Ovary (tissue), 9 donors: ENCODE results near the gene OVAAL. TPM values are rescaled to one million over a fixed set of nuclear protein-coding genes. Genes with fewer than 3 reads are reported as not detected.

Experiments
- DNase-seq, 5 donors: peaks; one replicate each; pipeline ENCODE4 v3.0.0-alpha.2; 2019 to 2020
- H3K27ac ChIP-seq, 2 donors: fragments of 200-600 bp; one replicate each; pipeline versions ENCODE4 v1.5.1 to v1.8.0; 2019 to 2022
- H3K27me3 ChIP-seq: fragments of 200-600 bp; one replicate; pipeline ENCODE4 v1.8.0; 2022
- H3K36me3 ChIP-seq: fragments of 200-600 bp; sonication (generic); one replicate; pipeline ENCODE4 v1.5.1; 2019
- H3K4me1 ChIP-seq: one replicate; pipeline ENCODE4 v1.8.1; 2013; ENCODE audit warnings: mild to moderate bottlenecking, moderate library complexity; ENCODE audit not compliant: insufficient read depth
- H3K4me3 ChIP-seq: fragments of 200-600 bp; sonication (generic); one replicate; pipeline ENCODE4 v1.5.1; 2017
- H3K9me3 ChIP-seq, 2 donors: fragments of 200-600 bp in 1 of 2; sonication (generic) in 1 of 2; one replicate each; pipeline versions ENCODE4 v1.5.1 to v1.8.1; 2013 to 2019; ENCODE audit warnings: mild to moderate bottlenecking in 1 of 2, moderate library complexity in 1 of 2
- CTCF ChIP-seq, 3 donors: fragments of 450-650 bp in 2 of 3; fragments of 200-600 bp in 1 of 3; IDR thresholded peaks; one replicate each; pipeline versions ENCODE4 v1.5.1 to v1.8.0; 2016 to 2022; ENCODE audit warnings: antibody characterized with exemption in 3 of 3, mild to moderate bottlenecking in 1 of 3
- EP300 ChIP-seq: sonication (generic); formaldehyde crosslinking; IDR thresholded peaks from one replicate; pipeline ENCODE4 v1.6.1; 2017; ENCODE audit warnings: antibody characterized with exemption
- POLR2A ChIP-seq: fragments of 450-650 bp; IDR thresholded peaks from one replicate; pipeline ENCODE4 v1.6.1; 2017; ENCODE audit warnings: antibody characterized with exemption, mild to moderate bottlenecking, moderate library complexity
- WGBS, 3 donors: extraction: QIAGEN DNeasy Blood & Tissue Kit in 1 of 3; methylation state at CpG; one replicate each; pipeline versions ENCODE4 v1.1.5 to v1.1.7; 2013 to 2017; 5-methylcytosine and 5-hydroxymethylcytosine counted together
- intact Hi-C, 4 donors: fragments of 100-400 bp; cut with DNase I; formaldehyde crosslinking; loops; one replicate each; pipeline versions ENCODE4 v1.11.0 to v1.15.1; 2022 to 2023
- polyA plus RNA-seq, 2 donors: library from polyadenylated mRNA; stranded (reverse); fragments of 200-250 nt in 1 of 2; fragments of 350-450 nt in 1 of 2; fragmentation: Illumina TruSeq in 1 of 2; extraction: RNeasy Lipid Tissue Mini Kit (QIAGEN cat#74804) in 1 of 2; gene quantifications; one replicate each; pipeline ENCODE4 v1.2.3, GENCODE V29; 2013 to 2014
- total RNA-seq, 7 donors: library from RNA; depleted of rRNA in 2 of 7; stranded (reverse); fragments of >200 nt in 2 of 7; fragmentation: NEBNext Ultra II Directional in 3 of 7; extraction: Animal tissue kit (Norgen Biotek cat#: 25700) in 3 of 7; gene quantifications; one replicate each; pipeline versions ENCODE4 v1.1.0 to v1.2.4, GENCODE V29; 2016 to 2023
- donor health status: DM: no; HTN: no; CAD: no; lungs with moderate emphysema.
- donor health status: DM: no; HTN: no; CAD: no.
- donor health status: Bipolar disorder and iron deficiency.
- donor health status: DM: yes; HTN: yes; CAD: no.
- donor health status: DM: no; HTN: no; CAD: no.
- donor health status: DM: yes; HTN: yes; CAD: no.

Gene OVAAL
- total and polyA plus RNA-seq, 9 donors = not detected

DNA sequence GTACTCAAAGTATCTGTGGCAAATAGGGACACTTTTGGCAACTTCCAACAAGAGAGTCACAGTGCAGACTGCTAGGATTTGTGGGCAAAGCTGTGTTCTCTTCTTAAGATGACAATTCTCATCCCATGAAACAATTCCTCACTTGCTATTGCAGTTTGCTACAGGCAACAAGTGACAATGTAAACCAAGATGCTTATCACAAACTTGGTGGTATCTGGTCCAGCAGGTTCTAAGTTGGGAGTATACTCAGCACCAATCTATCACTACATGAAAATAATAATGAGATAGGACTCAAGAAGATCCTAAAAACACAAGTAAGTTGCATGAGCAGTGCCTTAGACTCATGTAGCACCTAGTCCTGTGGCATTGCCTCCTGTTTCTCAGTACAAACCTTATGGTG, 3.4 kb upstream of the OVAAL start:
- H3K36me3 ChIP-seq = no peaks in the 10 kb centered on the region
- no peaks in the 10 kb centered on the region for H3K9me3 ChIP-seq
- no peak for DNase-seq
- no peaks in the 10 kb centered on the region for H3K27me3 ChIP-seq
- TF ChIP-seq CTCF (IDR thresholded peaks at IDR 0.05) = no peak
- no peak for TF ChIP-seq EP300
- TF ChIP-seq POLR2A = no peak
- no peak overlapping the region for H3K4me3 ChIP-seq
- H3K4me1 ChIP-seq = no peaks in the 10 kb centered on the region
- intact Hi-C loops = no loop called here
- H3K27ac ChIP-seq = no peak overlapping the region

DNA sequence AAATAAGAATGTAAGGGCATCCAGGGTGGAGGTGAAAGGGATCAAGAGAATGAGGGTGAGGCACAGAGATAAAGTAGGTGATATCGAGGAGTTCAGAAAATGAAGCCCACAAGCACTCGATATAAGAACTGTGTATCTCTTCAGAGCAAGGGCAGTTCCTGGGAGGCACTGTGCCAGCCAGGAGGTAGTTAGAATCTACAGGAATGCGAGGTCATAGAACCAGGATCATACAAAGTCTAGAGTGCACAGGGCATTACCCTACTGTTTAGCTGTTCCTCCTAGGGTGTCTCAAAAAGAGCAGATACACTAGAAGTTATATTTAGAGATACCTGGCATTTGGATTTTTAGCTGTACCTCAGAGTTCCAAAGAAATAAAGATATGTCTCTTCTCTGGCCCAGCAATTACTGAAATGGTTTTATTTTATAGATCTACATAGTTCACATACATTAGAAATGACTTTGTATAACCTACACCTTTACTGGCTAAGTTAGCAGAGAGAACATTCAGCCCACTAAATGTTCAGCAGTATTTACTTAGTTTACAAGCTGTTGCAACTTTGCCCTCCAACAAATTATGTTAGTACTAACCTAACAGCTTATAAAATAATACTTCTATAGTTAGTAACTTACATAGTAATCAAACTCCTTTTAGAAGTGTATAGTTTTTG, 1.6 kb downstream of the OVAAL start:
- H3K27me3 ChIP-seq = no peaks in the 10 kb centered on the region
- WGBS, 3 donors = 50 to 72% (median 57%) methylated on average over 3 of the region's 3 CpGs
- DNase-seq = no peak

GRCh38 chr1:180560868-180561600, 2.3 kb downstream of the OVAAL start:
- no peak for TF ChIP-seq CTCF (IDR thresholded peaks at IDR 0.05)
- no peak for TF ChIP-seq POLR2A
- no peak for TF ChIP-seq EP300
- WGBS, 3 donors = 68 to 73% (median 73%) methylated on average over 5 of the region's 5 CpGs
- no peak for DNase-seq
- H3K27me3 ChIP-seq = no peaks in the 10 kb centered on the region
- H3K4me1 ChIP-seq = no peaks in the 10 kb centered on the region
- no peaks in the 10 kb centered on the region for H3K9me3 ChIP-seq
- no peak overlapping the region for H3K4me3 ChIP-seq
- intact Hi-C loops = no loop called here
- H3K27ac ChIP-seq = no peak overlapping the region
- H3K36me3 ChIP-seq = no peaks in the 10 kb centered on the region

More for the DNA sequence above, 1.6 kb downstream of the OVAAL start:
- intact Hi-C loops = no loop called here
- Histone ChIP-seq H3K4me1 (no peaks in the 10 kb centered on the region), H3K27ac (no peak overlapping the region), H3K4me3 (no peak overlapping the region), H3K9me3 (no peaks in the 10 kb centered on the region), H3K36me3 (no peaks in the 10 kb centered on the region)
- TF ChIP-seq EP300 (no peak), CTCF (IDR thresholded peaks at IDR 0.05) (no peak), POLR2A (no peak)

- no peaks in the 10 kb centered on the region for H3K4me1 ChIP-seq
- H3K9me3 ChIP-seq = no peaks in the 10 kb centered on the region
- no peaks in the 10 kb centered on the region for H3K27me3 ChIP-seq
- no peak for DNase-seq
- TF ChIP-seq EP300 = no peak
- no peak for TF ChIP-seq CTCF (IDR thresholded peaks at IDR 0.05)
- no peak for TF ChIP-seq POLR2A
- intact Hi-C loops = no loop called here
- H3K4me3 ChIP-seq = no peak overlapping the region
- no peaks in the 10 kb centered on the region for H3K36me3 ChIP-seq
- 95 to 97% (median 96%) methylated on average over 1 of the region's 1 CpG for WGBS, 3 donors
- no peak overlapping the region for H3K27ac ChIP-seq
These were observed 3.9 kb downstream of the OVAAL start for GRCh38 chr1:180562640-180563025.
